Measurements from ENCODE around the gene EPHB2. TPM values are rescaled to one million over a fixed set of nuclear protein-coding genes. Genes with fewer than 3 reads are reported as not detected.

EPHB2 gene
- polyA plus RNA-seq, 1 donor from 2014 or later = 22.8 TPM

DNA sequence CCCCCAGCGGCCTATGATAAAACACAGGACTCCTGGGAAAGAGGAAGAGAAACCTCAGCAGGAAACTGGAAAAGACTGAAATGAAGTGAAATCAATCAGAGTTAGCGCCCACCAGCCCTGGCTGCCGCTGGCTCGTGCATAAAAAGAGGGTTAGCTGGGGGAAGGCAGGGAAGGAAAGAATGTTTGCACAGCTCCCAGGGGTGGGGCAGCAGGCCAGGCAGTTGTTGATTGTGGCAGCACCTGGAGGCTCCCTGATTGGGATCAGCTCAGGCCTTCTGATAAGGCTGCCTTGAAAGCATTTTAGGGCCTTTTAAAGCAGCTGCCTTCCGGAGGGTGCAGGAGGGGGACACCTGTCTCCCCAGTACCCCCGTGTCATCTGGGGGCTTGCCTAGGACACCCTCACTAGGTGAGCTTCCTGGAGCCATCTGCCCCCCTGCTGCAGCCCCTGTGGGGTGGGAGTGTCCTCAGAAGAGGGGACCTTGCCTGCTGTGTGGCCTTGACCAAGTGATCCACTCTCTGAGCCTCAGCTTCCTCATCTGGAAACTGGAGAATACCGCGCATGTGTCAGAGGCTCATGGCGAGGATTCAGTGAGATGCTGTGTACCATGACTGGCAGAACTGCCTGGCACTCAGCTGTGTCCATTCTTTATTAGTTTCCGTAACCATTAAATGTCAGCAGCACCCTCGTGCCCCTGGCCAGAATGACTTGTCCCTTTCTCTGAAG lies 6.6 kb downstream of the EPHB2 start:
- Histone ChIP-seq H4K20me1 (ENCODE audit: insufficient read depth) (peaks cover 7% of the 10 kb centered on the region), H2AFZ (ENCODE audit: low read depth, low read length) (no peak overlapping the region), H3K9ac (ENCODE audit: low read length) (no peak overlapping the region), H3F3A (ENCODE audit: insufficient read depth, low read length, poor library complexity, severe bottlenecking) (no peaks in the 10 kb centered on the region), H3K79me2 (replicated peaks; ENCODE audit: insufficient read depth, low read length) (peaks cover 37% of the 10 kb centered on the region), H3K36me3 (ENCODE audit: insufficient read depth, low read length) (no peaks in the 10 kb centered on the region), H3K27ac (ENCODE audit: low read length) (no peak overlapping the region), H3K9me2 (ENCODE audit: insufficient read depth, low read length) (no peaks in the 10 kb centered on the region), H3K9me3 (ENCODE audit: low read length) (no peaks in the 10 kb centered on the region), H3K27me3 (ENCODE audit: insufficient read depth, low read depth, low read length) (no peaks in the 10 kb centered on the region), H3K4me3 (ENCODE audit: low read length) (peak overlapping the region; percentile 8), H3K4me2 (ENCODE audit: low read length) (no peak overlapping the region)
- no peak for TF ChIP-seq MXI1 (conservative IDR thresholded peaks at IDR 0.05; ENCODE audit: poor library complexity, severe bottlenecking)
- no peak for TF ChIP-seq EZH2 (IDR thresholded peaks at IDR 0.05; ENCODE audit: borderline replicate concordance, insufficient read depth, low read length, poor library complexity, severe bottlenecking)
- TF ChIP-seq POLR2AphosphoS5 (IDR thresholded peaks at IDR 0.05) = no peak
- TF ChIP-seq, protein P1, sequence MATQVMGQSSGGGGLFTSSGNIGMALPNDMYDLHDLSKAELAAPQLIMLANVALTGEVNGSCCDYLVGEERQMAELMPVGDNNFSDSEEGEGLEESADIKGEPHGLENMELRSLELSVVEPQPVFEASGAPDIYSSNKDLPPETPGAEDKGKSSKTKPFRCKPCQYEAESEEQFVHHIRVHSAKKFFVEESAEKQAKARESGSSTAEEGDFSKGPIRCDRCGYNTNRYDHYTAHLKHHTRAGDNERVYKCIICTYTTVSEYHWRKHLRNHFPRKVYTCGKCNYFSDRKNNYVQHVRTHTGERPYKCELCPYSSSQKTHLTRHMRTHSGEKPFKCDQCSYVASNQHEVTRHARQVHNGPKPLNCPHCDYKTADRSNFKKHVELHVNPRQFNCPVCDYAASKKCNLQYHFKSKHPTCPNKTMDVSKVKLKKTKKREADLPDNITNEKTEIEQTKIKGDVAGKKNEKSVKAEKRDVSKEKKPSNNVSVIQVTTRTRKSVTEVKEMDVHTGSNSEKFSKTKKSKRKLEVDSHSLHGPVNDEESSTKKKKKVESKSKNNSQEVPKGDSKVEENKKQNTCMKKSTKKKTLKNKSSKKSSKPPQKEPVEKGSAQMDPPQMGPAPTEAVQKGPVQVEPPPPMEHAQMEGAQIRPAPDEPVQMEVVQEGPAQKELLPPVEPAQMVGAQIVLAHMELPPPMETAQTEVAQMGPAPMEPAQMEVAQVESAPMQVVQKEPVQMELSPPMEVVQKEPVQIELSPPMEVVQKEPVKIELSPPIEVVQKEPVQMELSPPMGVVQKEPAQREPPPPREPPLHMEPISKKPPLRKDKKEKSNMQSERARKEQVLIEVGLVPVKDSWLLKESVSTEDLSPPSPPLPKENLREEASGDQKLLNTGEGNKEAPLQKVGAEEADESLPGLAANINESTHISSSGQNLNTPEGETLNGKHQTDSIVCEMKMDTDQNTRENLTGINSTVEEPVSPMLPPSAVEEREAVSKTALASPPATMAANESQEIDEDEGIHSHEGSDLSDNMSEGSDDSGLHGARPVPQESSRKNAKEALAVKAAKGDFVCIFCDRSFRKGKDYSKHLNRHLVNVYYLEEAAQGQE (IDR thresholded peaks at IDR 0.05; ENCODE audit: borderline replicate concordance) = no peak
- TF ChIP-seq CTCF (IDR thresholded peaks at IDR 0.05; ENCODE audit: poor library complexity, severe bottlenecking) = no peak
- no peak for TF ChIP-seq EP300 (conservative IDR thresholded peaks at IDR 0.05; ENCODE audit: poor library complexity, severe bottlenecking)
- no peak for TF ChIP-seq RAD21 (conservative IDR thresholded peaks at IDR 0.05)
- no peak for TF ChIP-seq SMC3 (conservative IDR thresholded peaks at IDR 0.05; ENCODE audit: poor library complexity)
- no peak for TF ChIP-seq TAF1 (IDR thresholded peaks at IDR 0.05; ENCODE audit: low read depth)

- Histone ChIP-seq H3K9me3 (ENCODE audit: low read length) (no peaks in the 10 kb centered on the region), H3K9ac (ENCODE audit: low read length) (no peak overlapping the region), H3K9me2 (ENCODE audit: insufficient read depth, low read length) (no peaks in the 10 kb centered on the region), H3K27me3 (ENCODE audit: insufficient read depth, low read depth, low read length) (no peaks in the 10 kb centered on the region), H4K20me1 (ENCODE audit: insufficient read depth) (peaks cover 9% of the 10 kb centered on the region), H3K36me3 (ENCODE audit: insufficient read depth, low read length) (no peaks in the 10 kb centered on the region), H3F3A (ENCODE audit: insufficient read depth, low read length, poor library complexity, severe bottlenecking) (no peaks in the 10 kb centered on the region), H3K4me3 (ENCODE audit: low read length) (no peak overlapping the region), H3K4me2 (ENCODE audit: low read length) (no peak overlapping the region), H3K79me2 (replicated peaks; ENCODE audit: insufficient read depth, low read length) (peaks cover 24% of the 10 kb centered on the region), H2AFZ (ENCODE audit: low read depth, low read length) (no peak overlapping the region), H3K27ac (ENCODE audit: low read length) (no peak overlapping the region)
- TF ChIP-seq SMC3 (conservative IDR thresholded peaks at IDR 0.05; ENCODE audit: poor library complexity) (no peak), EZH2 (IDR thresholded peaks at IDR 0.05; ENCODE audit: borderline replicate concordance, insufficient read depth, low read length, poor library complexity, severe bottlenecking) (no peak), CTCF (IDR thresholded peaks at IDR 0.05; ENCODE audit: poor library complexity, severe bottlenecking) (no peak), TAF1 (IDR thresholded peaks at IDR 0.05; ENCODE audit: low read depth) (no peak), POLR2AphosphoS5 (IDR thresholded peaks at IDR 0.05) (no peak), MXI1 (conservative IDR thresholded peaks at IDR 0.05; ENCODE audit: poor library complexity, severe bottlenecking) (no peak), RAD21 (conservative IDR thresholded peaks at IDR 0.05) (no peak), EP300 (conservative IDR thresholded peaks at IDR 0.05; ENCODE audit: poor library complexity, severe bottlenecking) (no peak)
- TF ChIP-seq, protein P1 (IDR thresholded peaks at IDR 0.05; ENCODE audit: borderline replicate concordance) = no peak
Measured at GRCh38 chr1:22721122-22721873, 10.7 kb downstream of the EPHB2 start.
